Lower leg skin (tissue), 4 donors: ENCODE measurements around the gene RGS4. TPM values are rescaled to one million over a fixed set of nuclear protein-coding genes. Genes with fewer than 3 reads are reported as not detected.

Experiments used
- DNase-seq, 2 donors: peaks; one replicate each; pipeline ENCODE4 v3.0.0-alpha.2; 2019; ENCODE audit warnings: low spot score in 2 of 2
- H3K4me3 ChIP-seq: fragments of 200-600 bp; sonication (generic); 2 replicates; pipeline ENCODE4 v1.5.1; 2017; ENCODE audit warnings: mild to moderate bottlenecking, low read depth; ENCODE audit not compliant: poor library complexity, severe bottlenecking
- POLR2A ChIP-seq, 2 donors: fragments of 450-650 bp; IDR thresholded peaks; one replicate each; pipeline ENCODE4 v1.6.1; 2016 to 2017; ENCODE audit warnings: antibody characterized with exemption in 2 of 2, mild to moderate bottlenecking in 1 of 2, moderate library complexity in 1 of 2
- WGBS, 2 donors: methylation state at CpG; one replicate each; pipeline ENCODE4 v1.1.5; 2018; 5-methylcytosine and 5-hydroxymethylcytosine counted together
- intact Hi-C: fragments of 100-400 bp; cut with DNase I; formaldehyde crosslinking; loops from one replicate; pipeline ENCODE4 v1.15.0; 2023; ENCODE audit warnings: low total_unique reads
- total RNA-seq, 4 donors: library from RNA; depleted of rRNA; stranded (reverse); fragments of >200 nt; gene quantifications; one replicate each; pipeline ENCODE4 v1.1.0, GENCODE V29; 2016
- TF ChIP-seq, protein P1 (sequence below), 3 donors: fragments of 450-650 bp; IDR thresholded peaks; one replicate each; pipeline ENCODE4 v1.5.1; 2016; ENCODE audit warnings: antibody characterized with exemption in 3 of 3, mild to moderate bottlenecking in 3 of 3, moderate library complexity in 2 of 3

Gene RGS4
- total RNA-seq, 4 donors from 2014 or later: 0.36 to 0.42 TPM; not detected in 2

- no peak for TF ChIP-seq POLR2A (IDR thresholded peaks at IDR 0.05)
- TF ChIP-seq, protein P1, sequence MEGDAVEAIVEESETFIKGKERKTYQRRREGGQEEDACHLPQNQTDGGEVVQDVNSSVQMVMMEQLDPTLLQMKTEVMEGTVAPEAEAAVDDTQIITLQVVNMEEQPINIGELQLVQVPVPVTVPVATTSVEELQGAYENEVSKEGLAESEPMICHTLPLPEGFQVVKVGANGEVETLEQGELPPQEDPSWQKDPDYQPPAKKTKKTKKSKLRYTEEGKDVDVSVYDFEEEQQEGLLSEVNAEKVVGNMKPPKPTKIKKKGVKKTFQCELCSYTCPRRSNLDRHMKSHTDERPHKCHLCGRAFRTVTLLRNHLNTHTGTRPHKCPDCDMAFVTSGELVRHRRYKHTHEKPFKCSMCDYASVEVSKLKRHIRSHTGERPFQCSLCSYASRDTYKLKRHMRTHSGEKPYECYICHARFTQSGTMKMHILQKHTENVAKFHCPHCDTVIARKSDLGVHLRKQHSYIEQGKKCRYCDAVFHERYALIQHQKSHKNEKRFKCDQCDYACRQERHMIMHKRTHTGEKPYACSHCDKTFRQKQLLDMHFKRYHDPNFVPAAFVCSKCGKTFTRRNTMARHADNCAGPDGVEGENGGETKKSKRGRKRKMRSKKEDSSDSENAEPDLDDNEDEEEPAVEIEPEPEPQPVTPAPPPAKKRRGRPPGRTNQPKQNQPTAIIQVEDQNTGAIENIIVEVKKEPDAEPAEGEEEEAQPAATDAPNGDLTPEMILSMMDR (IDR thresholded peaks at IDR 0.05): no peak
- intact Hi-C loops: no loop called here
- no peak for DNase-seq
- no peak overlapping the region for H3K4me3 ChIP-seq
- 88% methylated on average over 6 of the region's 6 CpGs for WGBS, 2 donors
Observed at GRCh38 chr1:163049296-163049695, 19.9 kb upstream of the RGS4 start.

DNA sequence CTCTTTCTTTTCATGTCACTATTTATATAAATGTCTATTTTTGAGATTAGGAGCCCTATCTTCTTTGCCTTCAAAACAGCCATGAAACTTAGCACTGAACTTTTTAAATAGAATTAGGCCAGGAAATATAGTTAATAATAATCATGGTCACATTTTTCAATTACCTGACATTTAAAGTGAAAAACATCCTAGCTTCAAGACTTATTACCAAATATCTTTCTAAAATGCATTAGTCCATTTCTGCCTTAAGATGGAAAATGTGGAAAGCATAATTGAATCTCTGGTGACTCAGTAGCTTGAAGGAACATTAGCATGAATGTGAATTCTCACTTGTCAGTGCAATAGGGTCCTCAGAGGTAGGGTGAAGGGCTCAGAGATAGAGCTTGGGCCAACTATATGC is 18.7 kb upstream of the RGS4 start:
- TF ChIP-seq POLR2A (IDR thresholded peaks at IDR 0.05): no peak
- TF ChIP-seq, protein P1 (IDR thresholded peaks at IDR 0.05): no peak
- DNase-seq: no peak
- intact Hi-C loops: no loop called here

DNA sequence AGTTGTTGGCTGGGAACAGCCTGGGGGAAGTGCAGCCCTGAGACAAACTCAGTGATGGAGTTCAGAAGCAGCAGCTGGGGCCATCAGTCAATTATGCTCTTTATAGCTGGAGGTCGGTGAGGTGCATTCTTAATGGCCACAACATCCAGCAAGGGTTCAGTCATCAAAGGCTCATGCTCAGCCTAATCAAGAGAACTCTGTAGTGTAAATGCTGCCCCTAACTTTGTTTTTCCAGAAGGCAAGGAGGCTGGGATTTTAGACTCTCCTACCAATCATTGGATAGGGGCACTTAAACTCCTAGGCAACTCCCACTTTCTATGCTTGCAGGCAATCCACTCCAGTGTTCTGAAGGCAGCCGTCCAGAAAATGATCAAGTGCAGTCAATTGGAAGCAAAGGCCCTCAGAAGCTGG is 15.0 kb upstream of the RGS4 start:
- no peak for DNase-seq
- WGBS, 2 donors: 25 to 38% methylated on average over 2 of the region's 2 CpGs
- intact Hi-C loops: no loop called here
- no peak for TF ChIP-seq POLR2A (IDR thresholded peaks at IDR 0.05)
- TF ChIP-seq, protein P1 (IDR thresholded peaks at IDR 0.05): no peak
- H3K4me3 ChIP-seq: no peak overlapping the region

More for the DNA sequence above, 18.7 kb upstream of the RGS4 start:
- no peak overlapping the region for H3K4me3 ChIP-seq

- WGBS, 2 donors: 47 to 53% methylated on average over 2 of the region's 2 CpGs
- TF ChIP-seq, protein P1 (IDR thresholded peaks at IDR 0.05): no peak
- TF ChIP-seq POLR2A (IDR thresholded peaks at IDR 0.05): no peak
- DNase-seq: no peak
- intact Hi-C loops: no loop called here
- H3K4me3 ChIP-seq: no peak overlapping the region
Observed at GRCh38 chr1:163055005-163055404, 14.2 kb upstream of the RGS4 start.

DNA sequence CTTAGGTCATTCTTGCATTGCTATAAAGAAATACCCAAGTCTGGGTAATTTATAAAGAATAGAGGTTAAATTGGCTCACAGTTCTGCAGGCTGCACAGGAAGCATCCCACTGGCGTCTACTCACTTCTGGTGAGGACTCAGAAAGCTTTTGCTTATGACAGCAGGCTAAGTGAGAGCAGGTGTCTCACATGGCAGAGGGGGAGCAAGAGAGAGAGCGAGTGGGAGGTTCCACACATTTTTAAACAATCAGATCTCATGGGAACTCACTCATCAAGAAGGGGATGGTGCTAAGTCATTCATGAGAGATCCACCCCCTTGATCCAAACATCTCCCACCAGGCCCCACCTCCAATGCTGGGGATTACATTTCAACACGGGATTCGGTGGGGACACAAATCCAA is 13.6 kb upstream of the RGS4 start:
- WGBS, 2 donors: 61 to 63% methylated on average over 4 of the region's 4 CpGs
- intact Hi-C loops: no loop called here
- no peak for DNase-seq
- no peak overlapping the region for H3K4me3 ChIP-seq
- TF ChIP-seq POLR2A (IDR thresholded peaks at IDR 0.05): no peak
- TF ChIP-seq, protein P1 (IDR thresholded peaks at IDR 0.05): no peak

GRCh38 chr1:163056831-163057230 is 12.3 kb upstream of the RGS4 start:
- no peak overlapping the region for H3K4me3 ChIP-seq
- intact Hi-C loops: no loop called here
- DNase-seq: no peak
- TF ChIP-seq, protein P1 (IDR thresholded peaks at IDR 0.05): no peak
- no peak for TF ChIP-seq POLR2A (IDR thresholded peaks at IDR 0.05)
